NCI-H2081 (cell line): Measurements from ENCODE around the gene TBX19.

Experiments
- DNase-seq, 2 experiments: peaks; one replicate each; lab custom pipeline; 2025; lab: John Stamatoyannopoulos, UW

TBX19 gene

GRCh38 chr1:168281603-168282325 is 1.1 kb downstream of the TBX19 start:
- no peak for DNase-seq

- DNase-seq: no peak
These were observed 4.8 kb downstream of the TBX19 start for GRCh38 chr1:168285521-168285790.

DNA sequence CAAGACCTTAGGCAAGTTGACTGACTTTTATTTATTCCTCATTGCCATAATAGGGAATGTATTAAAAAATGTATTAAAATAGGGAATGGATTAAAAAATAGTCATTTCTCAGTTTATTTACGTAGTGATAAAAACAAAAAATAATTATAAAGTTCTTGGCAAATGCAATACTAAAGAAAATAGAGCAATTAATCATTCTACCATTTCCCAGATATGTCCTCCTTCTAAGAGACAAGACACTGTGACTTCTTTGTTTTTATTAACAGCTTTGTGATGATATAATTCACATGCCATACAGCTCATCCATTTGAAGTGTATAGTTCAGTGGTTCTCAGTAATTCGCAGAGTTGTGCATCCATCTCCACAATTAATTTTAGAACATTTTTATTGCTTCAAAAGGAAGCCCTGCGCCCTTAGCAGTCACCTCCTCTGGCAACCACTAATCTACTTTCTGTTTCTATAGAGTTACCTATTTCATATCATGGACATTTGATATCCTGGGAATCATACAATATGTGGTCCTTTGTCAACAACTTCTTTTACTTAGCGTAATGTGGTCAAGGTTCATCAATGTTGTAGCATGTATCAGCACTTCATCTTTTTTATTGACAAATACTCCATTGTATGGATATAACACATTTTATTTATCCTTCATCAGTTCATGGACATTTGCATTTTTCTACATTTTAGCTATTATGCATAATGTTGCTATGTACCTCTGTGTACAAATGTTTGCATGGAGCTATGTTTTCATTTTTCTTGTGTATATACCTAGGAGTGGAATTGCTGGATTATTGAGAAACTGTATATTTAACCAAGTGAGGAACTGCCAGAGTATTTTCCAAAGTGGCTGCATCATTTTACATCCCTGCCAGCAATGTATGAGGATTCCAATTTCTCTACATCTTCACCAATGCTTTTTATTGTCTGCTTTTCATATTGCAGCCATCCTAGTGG is 5.6 kb downstream of the TBX19 start:
- DNase-seq: no peak

- DNase-seq: no peak
These were observed 6.6 kb downstream of the TBX19 start for GRCh38 chr1:168287237-168287664.

- DNase-seq: no peak
These were observed 7.8 kb downstream of the TBX19 start for GRCh38 chr1:168288311-168289052.

GRCh38 chr1:168291222-168291837 is 10.7 kb downstream of the TBX19 start:
- peak; percentile 71 to 89 for DNase-seq

DNA sequence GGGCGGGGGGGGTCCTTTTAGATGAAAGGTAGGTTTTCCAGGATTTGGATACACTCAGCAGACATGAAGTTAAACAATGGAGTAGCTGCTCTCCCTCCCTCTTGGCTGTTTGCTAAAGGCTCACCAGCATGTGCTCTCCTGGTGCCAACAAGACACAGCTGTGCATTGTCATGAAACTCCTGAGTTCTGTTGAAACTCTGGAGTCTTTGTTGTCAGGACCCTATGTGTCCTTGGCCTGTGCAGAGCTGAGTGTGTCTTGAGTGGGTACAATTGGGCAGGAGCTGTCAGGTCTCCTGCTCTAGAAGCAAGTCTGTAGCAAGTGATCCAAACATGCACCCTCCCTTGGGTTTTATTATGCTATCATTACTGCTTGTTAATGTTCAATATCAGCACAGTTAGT is 12.7 kb downstream of the TBX19 start:
- no peak for DNase-seq

- DNase-seq: no peak
These were observed 14.9 kb downstream of the TBX19 start for GRCh38 chr1:168295411-168296114.

DNA sequence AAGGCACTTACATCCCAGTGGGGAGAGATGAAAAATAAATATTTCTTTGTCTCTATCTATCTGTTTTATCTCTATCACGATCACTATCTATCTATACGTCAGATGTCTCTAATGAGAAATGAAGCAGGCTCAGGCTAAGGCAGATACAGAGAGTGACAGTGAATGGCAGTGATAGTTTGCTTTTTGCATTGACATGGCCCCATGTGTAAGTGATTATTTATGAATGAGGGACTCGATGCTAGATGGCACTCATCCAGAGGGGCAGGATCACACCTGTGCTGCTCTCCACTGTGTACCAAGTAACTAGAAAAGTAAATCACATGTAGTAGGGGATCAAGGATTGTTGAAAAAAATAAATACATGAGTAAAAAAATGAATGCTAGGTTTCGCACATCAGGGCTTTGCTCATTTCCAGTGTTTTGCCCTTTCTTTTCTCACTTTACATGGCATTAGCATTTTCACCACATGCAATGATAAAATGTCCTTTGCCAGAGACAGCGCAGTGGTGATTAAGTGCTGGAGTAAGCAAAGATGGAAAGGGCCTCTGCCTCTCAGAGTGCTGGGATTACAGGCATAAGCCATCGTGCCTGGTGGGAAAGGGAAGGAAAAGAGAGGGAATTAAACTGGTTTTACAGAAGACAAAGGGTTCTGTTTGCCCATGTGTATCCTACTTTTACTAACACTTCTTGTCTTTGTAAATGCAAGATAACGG is 16.5 kb downstream of the TBX19 start:
- DNase-seq: peak; percentile 63 to 81

GRCh38 chr1:168298446-168298845 is 17.8 kb downstream of the TBX19 start:
- DNase-seq: no peak

DNA sequence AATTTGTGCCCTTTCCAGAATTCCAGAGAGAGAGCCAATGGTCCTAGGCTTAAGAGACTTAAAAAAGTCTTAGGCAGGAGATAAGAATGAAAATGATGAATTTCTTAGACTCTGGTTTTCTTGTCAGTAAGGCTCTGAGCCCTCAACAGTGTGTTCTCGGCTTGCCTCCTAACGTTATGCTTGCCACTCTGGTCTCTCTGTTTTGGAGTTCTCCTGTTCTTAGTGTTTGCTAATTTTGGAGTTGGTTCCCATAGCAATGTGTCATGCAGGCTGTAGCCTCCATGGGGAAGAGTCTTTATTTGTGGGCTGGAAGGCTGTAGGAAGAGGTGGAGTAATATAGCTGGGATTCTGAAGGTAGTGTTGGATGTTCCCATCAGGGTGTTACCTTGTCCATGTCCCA is 19.9 kb downstream of the TBX19 start:
- no peak for DNase-seq

DNA sequence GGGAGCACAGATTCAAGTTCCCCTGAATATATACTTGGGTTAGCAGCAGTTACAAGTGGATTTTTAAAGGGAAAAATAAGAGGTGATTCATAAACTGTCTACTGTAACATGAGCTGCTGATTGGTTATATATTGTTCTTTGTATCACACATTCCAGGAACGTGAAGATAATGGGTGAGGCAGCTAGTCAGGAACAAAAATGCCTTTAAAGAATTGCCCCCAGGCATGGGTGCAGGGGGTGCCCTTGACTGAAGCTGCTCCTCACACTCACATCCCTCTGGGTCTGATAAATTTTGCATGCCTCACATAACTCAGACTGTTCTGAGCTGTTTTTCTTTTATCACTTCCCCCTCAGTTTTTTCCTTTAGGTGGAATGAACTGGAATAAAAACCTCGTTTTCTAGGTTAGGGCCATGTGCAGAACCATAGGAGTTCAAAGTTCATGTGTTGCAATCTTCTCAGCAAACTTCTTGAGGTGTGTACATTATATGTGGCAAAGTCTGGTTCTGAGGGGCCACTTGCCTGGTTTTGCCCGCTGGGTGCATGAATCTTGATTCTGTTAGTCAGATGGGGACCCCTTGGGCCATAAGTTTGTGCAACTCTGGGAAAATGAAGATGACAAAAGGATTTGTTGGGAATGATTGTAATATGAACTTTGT is 21.1 kb downstream of the TBX19 start:
- no peak for DNase-seq

DNA sequence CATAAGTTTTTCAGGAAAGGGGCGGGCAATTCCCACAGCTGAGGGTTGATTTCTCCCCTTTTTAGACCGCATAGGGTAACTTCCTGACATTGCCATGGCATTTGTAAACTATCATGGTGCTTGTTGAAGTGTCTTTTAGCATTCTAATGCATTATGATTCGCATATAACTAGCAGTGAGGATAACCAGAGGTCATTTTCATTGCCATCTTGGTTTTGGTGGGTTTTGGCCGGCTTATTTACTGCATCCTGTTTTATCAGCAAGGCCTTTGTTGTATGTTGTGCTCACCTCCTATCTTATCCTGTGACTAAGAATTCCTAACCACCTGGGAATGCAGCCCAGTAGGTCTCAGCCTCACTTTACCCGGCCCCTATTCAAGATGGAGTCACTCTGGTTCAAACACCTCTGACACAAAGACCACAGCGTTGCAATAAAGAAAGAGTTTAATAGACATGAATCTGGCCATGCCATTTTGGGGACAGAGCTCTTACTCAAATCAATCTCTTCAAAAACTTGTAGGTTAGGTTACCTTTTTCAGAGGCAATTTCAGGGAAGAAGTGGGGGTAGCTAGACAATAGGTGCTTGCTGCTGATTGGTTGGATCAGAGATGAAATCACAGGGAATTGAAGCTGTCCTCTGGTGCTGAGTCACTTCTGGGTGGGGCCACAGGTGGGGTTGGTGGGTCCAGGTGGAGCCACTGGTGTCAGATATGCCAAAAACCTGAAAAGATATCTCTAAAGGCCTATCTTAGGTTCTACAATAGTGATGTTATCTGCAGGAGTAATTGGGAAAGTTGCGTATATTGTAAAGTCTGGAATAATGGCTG is 23.3 kb downstream of the TBX19 start:
- no peak for DNase-seq

- peak; percentile 33 to 57 for DNase-seq
These were observed 24.2 kb downstream of the TBX19 start for GRCh38 chr1:168304865-168305264.

DNA sequence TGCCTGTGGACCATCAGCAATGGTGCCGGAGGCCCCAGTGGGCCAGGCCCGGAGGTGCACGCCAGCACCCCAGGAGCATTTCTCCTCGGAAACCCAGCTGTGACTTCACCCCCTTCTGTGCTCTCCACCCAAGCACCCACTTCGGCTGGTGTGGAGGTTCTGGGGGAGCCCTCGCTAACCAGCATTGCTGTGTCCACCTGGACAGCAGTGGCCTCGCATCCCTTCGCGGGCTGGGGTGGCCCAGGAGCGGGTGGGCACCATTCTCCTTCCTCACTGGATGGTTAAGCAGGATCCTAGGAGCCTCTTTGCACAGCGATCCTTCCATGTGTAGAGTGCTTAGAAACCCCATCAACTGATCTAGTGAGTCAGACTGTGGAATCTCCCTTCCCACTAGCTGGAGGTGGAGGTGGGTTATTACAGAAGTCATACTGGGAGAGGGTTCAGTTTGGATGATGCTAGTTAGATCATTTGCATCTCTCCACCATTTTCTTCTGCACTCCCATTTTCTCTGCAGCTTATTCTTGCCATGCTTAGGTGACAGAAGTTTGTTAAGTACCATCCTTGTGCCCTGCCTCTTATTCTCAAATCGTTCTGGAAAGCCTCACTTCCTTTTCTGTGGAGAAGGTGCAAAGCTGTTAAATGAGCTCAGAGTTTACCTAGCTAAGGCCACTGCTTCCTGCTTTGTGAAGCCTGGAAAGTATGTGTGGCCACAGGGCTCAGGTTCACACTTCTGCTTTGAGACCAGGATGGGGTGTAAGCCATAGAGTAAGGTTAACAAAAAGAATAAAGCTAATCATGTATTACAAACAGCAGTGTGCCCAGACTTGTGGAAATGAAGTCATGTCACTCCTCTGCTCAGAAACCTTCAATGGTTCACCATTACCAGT is 32.3 kb downstream of the TBX19 start:
- DNase-seq: no peak

GRCh38 chr1:168316142-168316541 is 35.5 kb downstream of the TBX19 start:
- DNase-seq: no peak

- no peak for DNase-seq
These were observed 36.6 kb downstream of the TBX19 start for GRCh38 chr1:168317309-168317708.

DNA sequence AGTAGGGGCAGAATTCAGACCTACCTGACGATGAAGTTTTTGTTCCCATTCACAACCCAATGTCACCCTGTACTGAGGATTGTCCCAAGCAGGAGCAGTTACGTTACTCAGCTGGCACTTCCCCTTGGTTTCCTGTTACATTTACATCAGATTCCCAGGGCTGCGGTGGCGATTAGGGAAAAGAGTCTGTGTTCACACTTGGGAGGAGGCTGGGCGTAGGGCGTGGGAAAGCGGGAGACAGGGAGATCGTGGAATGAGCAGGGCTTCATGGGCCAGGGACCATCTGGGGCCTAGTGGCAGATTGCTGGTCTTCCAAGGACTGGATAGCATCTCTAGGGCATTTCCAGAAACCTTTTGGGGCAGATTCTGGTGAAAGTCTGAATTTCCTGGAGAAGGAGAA is 39.0 kb downstream of the TBX19 start:
- DNase-seq: no peak
